ENCODE measurements around the gene LRRC4B.

GRCh38 chr19:50501568-50502475, 66.4 kb downstream of the LRRC4B start:
- no peak for TF ChIP-seq EP300 (IDR thresholded peaks at IDR 0.05)
- TF ChIP-seq, protein P1, sequence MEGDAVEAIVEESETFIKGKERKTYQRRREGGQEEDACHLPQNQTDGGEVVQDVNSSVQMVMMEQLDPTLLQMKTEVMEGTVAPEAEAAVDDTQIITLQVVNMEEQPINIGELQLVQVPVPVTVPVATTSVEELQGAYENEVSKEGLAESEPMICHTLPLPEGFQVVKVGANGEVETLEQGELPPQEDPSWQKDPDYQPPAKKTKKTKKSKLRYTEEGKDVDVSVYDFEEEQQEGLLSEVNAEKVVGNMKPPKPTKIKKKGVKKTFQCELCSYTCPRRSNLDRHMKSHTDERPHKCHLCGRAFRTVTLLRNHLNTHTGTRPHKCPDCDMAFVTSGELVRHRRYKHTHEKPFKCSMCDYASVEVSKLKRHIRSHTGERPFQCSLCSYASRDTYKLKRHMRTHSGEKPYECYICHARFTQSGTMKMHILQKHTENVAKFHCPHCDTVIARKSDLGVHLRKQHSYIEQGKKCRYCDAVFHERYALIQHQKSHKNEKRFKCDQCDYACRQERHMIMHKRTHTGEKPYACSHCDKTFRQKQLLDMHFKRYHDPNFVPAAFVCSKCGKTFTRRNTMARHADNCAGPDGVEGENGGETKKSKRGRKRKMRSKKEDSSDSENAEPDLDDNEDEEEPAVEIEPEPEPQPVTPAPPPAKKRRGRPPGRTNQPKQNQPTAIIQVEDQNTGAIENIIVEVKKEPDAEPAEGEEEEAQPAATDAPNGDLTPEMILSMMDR (IDR thresholded peaks at IDR 0.05): no peak
